ENCODE results near the gene MYO7B.

MYO7B gene

GRCh38 chr2:127653421-127654083, 118.1 kb downstream of the MYO7B start:
- Histone ChIP-seq H3K27ac (replicated peaks) (no peak overlapping the region), H3K27me3 (ENCODE audit: insufficient read depth, poor library complexity, severe bottlenecking) (no peaks in the 10 kb centered on the region), H3K4me3 (replicated peaks; ENCODE audit: insufficient read depth, low read length) (no peak overlapping the region)
- DNase-seq (ENCODE audit: low read depth in 1 of 2, low spot score in 1 of 2) = no peak
- TF ChIP-seq REST (IDR thresholded peaks at IDR 0.05; ENCODE audit: insufficient replicate concordance, low read depth) = no peak
- no peak for TF ChIP-seq GABPA (IDR thresholded peaks at IDR 0.05; ENCODE audit: low read depth)
- no peak for TF ChIP-seq SPI1 (IDR thresholded peaks at IDR 0.05; ENCODE audit: borderline replicate concordance, low read depth)
- TF ChIP-seq POLR2AphosphoS5 (IDR thresholded peaks at IDR 0.05; ENCODE audit: low read depth) = no peak
- no peak for TF ChIP-seq CTCF (IDR thresholded peaks at IDR 0.05; ENCODE audit: insufficient read depth, low read length)

- no peak for DNase-seq (ENCODE audit: low read depth in 1 of 2, low spot score in 1 of 2)
- Histone ChIP-seq H3K27me3 (ENCODE audit: insufficient read depth, poor library complexity, severe bottlenecking) (no peaks in the 10 kb centered on the region), H3K27ac (replicated peaks) (no peak overlapping the region), H3K4me3 (replicated peaks; ENCODE audit: insufficient read depth, low read length) (no peak overlapping the region)
- no peak for TF ChIP-seq POLR2AphosphoS5 (IDR thresholded peaks at IDR 0.05; ENCODE audit: low read depth)
- TF ChIP-seq SPI1 (IDR thresholded peaks at IDR 0.05; ENCODE audit: borderline replicate concordance, low read depth) = no peak
- TF ChIP-seq REST (IDR thresholded peaks at IDR 0.05; ENCODE audit: insufficient replicate concordance, low read depth) = no peak
- TF ChIP-seq CTCF (IDR thresholded peaks at IDR 0.05; ENCODE audit: insufficient read depth, low read length) = no peak
- no peak for TF ChIP-seq GABPA (IDR thresholded peaks at IDR 0.05; ENCODE audit: low read depth)
These were observed 118.8 kb downstream of the MYO7B start for GRCh38 chr2:127654084-127654837.

- H3K4me3 ChIP-seq (replicated peaks; ENCODE audit: insufficient read depth, low read length) = no peak overlapping the region
- no peak overlapping the region for H3K27ac ChIP-seq (replicated peaks)
- no peaks in the 10 kb centered on the region for H3K27me3 ChIP-seq (ENCODE audit: insufficient read depth, poor library complexity, severe bottlenecking)
- DNase-seq (ENCODE audit: low read depth in 1 of 2, low spot score in 1 of 2) = no peak
- no peak for TF ChIP-seq POLR2AphosphoS5 (IDR thresholded peaks at IDR 0.05; ENCODE audit: low read depth)
- no peak for TF ChIP-seq GABPA (IDR thresholded peaks at IDR 0.05; ENCODE audit: low read depth)
- no peak for TF ChIP-seq CTCF (IDR thresholded peaks at IDR 0.05; ENCODE audit: insufficient read depth, low read length)
- no peak for TF ChIP-seq REST (IDR thresholded peaks at IDR 0.05; ENCODE audit: insufficient replicate concordance, low read depth)
- TF ChIP-seq SPI1 (IDR thresholded peaks at IDR 0.05; ENCODE audit: borderline replicate concordance, low read depth) = no peak
These were observed 119.3 kb downstream of the MYO7B start for GRCh38 chr2:127654838-127655175.
